ENCODE measurements around the gene PACSIN1.
A peak's percentile ranks its signal among the peaks of the same experiment; 100 is the strongest.

PACSIN1 gene

GRCh38 chr6:34539181-34539580, 73.3 kb downstream of the PACSIN1 start:
- H3K36me3 Mint-ChIP-seq, result no peaks in the 10 kb centered on the region
- no peaks in the 10 kb centered on the region for H3K9me3 Mint-ChIP-seq
- ATAC-seq (ENCODE audit: low read depth), result no peak
- H3K27ac Mint-ChIP-seq, result no peak overlapping the region
- peaks cover 4% of the 10 kb centered on the region for H3K27me3 Mint-ChIP-seq
- H3K4me3 Mint-ChIP-seq, result no peak overlapping the region
- no peaks in the 10 kb centered on the region for H3K4me1 Mint-ChIP-seq
- no peak for DNase-seq (ENCODE audit: low spot score in 2 of 2)

GRCh38 chr6:34540222-34540621, 74.3 kb downstream of the PACSIN1 start:
- no peaks in the 10 kb centered on the region for H3K4me1 Mint-ChIP-seq
- DNase-seq (ENCODE audit: low spot score in 2 of 2), result no peak
- H3K9me3 Mint-ChIP-seq, result no peaks in the 10 kb centered on the region
- ATAC-seq (ENCODE audit: low read depth), result no peak
- peaks cover 4% of the 10 kb centered on the region for H3K27me3 Mint-ChIP-seq
- no peak overlapping the region for H3K27ac Mint-ChIP-seq
- H3K36me3 Mint-ChIP-seq, result no peaks in the 10 kb centered on the region
- H3K4me3 Mint-ChIP-seq, result no peak overlapping the region

- Mint-ChIP-seq H3K4me3 (no peak overlapping the region), H3K27me3 (peaks cover 4% of the 10 kb centered on the region), H3K36me3 (no peaks in the 10 kb centered on the region), H3K4me1 (no peaks in the 10 kb centered on the region), H3K9me3 (no peaks in the 10 kb centered on the region), H3K27ac (no peak overlapping the region)
- no peak for DNase-seq (ENCODE audit: low spot score in 2 of 2)
- ATAC-seq (ENCODE audit: low read depth), result no peak
These were observed 75.0 kb downstream of the PACSIN1 start for GRCh38 chr6:34540841-34541240.

GRCh38 chr6:34543421-34543820, 77.5 kb downstream of the PACSIN1 start:
- H3K4me3 Mint-ChIP-seq, result no peak overlapping the region
- DNase-seq (ENCODE audit: low spot score in 2 of 2), result no peak
- H3K9me3 Mint-ChIP-seq, result no peaks in the 10 kb centered on the region
- no peak overlapping the region for H3K27ac Mint-ChIP-seq
- peaks cover 4% of the 10 kb centered on the region for H3K27me3 Mint-ChIP-seq
- no peaks in the 10 kb centered on the region for H3K4me1 Mint-ChIP-seq
- no peaks in the 10 kb centered on the region for H3K36me3 Mint-ChIP-seq
- ATAC-seq (ENCODE audit: low read depth), result no peak

GRCh38 chr6:34544052-34544604, 78.3 kb downstream of the PACSIN1 start:
- Mint-ChIP-seq H3K9me3 (no peaks in the 10 kb centered on the region), H3K4me3 (no peak overlapping the region), H3K27me3 (peaks cover 4% of the 10 kb centered on the region), H3K4me1 (no peaks in the 10 kb centered on the region), H3K27ac (no peak overlapping the region), H3K36me3 (no peaks in the 10 kb centered on the region)
- ATAC-seq (ENCODE audit: low read depth) (no peak), DNase-seq (ENCODE audit: low spot score in 2 of 2) (no peak)

GRCh38 chr6:34544776-34545471, 79.0 kb downstream of the PACSIN1 start:
- H3K27ac Mint-ChIP-seq, result no peak overlapping the region
- H3K9me3 Mint-ChIP-seq, result no peaks in the 10 kb centered on the region
- H3K27me3 Mint-ChIP-seq, result peaks cover 6% of the 10 kb centered on the region
- no peaks in the 10 kb centered on the region for H3K36me3 Mint-ChIP-seq
- no peak overlapping the region for H3K4me3 Mint-ChIP-seq
- no peak for ATAC-seq (ENCODE audit: low read depth)
- no peaks in the 10 kb centered on the region for H3K4me1 Mint-ChIP-seq
- no peak for DNase-seq (ENCODE audit: low spot score in 2 of 2)

GRCh38 chr6:34546551-34547321, 80.9 kb downstream of the PACSIN1 start:
- Mint-ChIP-seq H3K27ac (no peak overlapping the region), H3K9me3 (no peaks in the 10 kb centered on the region), H3K4me3 (no peak overlapping the region), H3K27me3 (peaks cover 6% of the 10 kb centered on the region), H3K36me3 (no peaks in the 10 kb centered on the region), H3K4me1 (no peaks in the 10 kb centered on the region)
- DNase-seq (ENCODE audit: low spot score in 2 of 2), result no peak
- ATAC-seq (ENCODE audit: low read depth), result no peak

GRCh38 chr6:34547701-34548644, 82.1 kb downstream of the PACSIN1 start:
- no peak overlapping the region for H3K4me3 Mint-ChIP-seq
- no peaks in the 10 kb centered on the region for H3K9me3 Mint-ChIP-seq
- H3K27ac Mint-ChIP-seq, result no peak overlapping the region
- DNase-seq (ENCODE audit: low spot score in 2 of 2) (no peak), ATAC-seq (ENCODE audit: low read depth) (no peak)
- no peaks in the 10 kb centered on the region for H3K4me1 Mint-ChIP-seq
- no peaks in the 10 kb centered on the region for H3K36me3 Mint-ChIP-seq
- peaks cover 13% of the 10 kb centered on the region for H3K27me3 Mint-ChIP-seq

- Mint-ChIP-seq H3K4me3 (no peak overlapping the region), H3K27ac (no peak overlapping the region), H3K4me1 (peaks cover 7% of the 10 kb centered on the region), H3K27me3 (peaks cover 9% of the 10 kb centered on the region), H3K36me3 (no peaks in the 10 kb centered on the region), H3K9me3 (no peaks in the 10 kb centered on the region)
- no peak for ATAC-seq (ENCODE audit: low read depth)
- DNase-seq (ENCODE audit: low spot score in 2 of 2), result no peak
These were observed 83.3 kb downstream of the PACSIN1 start for GRCh38 chr6:34549026-34549803.

- no peak overlapping the region for H3K4me3 Mint-ChIP-seq
These were observed 83.9 kb downstream of the PACSIN1 start for GRCh38 chr6:34549804-34550202.

GRCh38 chr6:34551720-34552119, 85.8 kb downstream of the PACSIN1 start:
- DNase-seq (ENCODE audit: low spot score in 2 of 2), result no peak
- H3K36me3 Mint-ChIP-seq, result no peaks in the 10 kb centered on the region
- H3K27ac Mint-ChIP-seq, result no peak overlapping the region
- H3K4me1 Mint-ChIP-seq, result peaks cover 7% of the 10 kb centered on the region
- no peak for ATAC-seq (ENCODE audit: low read depth)
- H3K9me3 Mint-ChIP-seq, result no peaks in the 10 kb centered on the region
- H3K4me3 Mint-ChIP-seq, result no peak overlapping the region
- peaks cover 9% of the 10 kb centered on the region for H3K27me3 Mint-ChIP-seq

More at GRCh38 chr6:34549804-34550202, 83.9 kb downstream of the PACSIN1 start:
- ATAC-seq (ENCODE audit: low read depth) (no peak), DNase-seq (ENCODE audit: low spot score in 2 of 2) (no peak)
- Mint-ChIP-seq H3K27me3 (peaks cover 9% of the 10 kb centered on the region), H3K9me3 (no peaks in the 10 kb centered on the region), H3K36me3 (no peaks in the 10 kb centered on the region), H3K4me1 (peaks cover 7% of the 10 kb centered on the region), H3K27ac (no peak overlapping the region)

GRCh38 chr6:34552620-34553019, 86.7 kb downstream of the PACSIN1 start:
- H3K9me3 Mint-ChIP-seq, result no peaks in the 10 kb centered on the region
- H3K27me3 Mint-ChIP-seq, result peaks cover 9% of the 10 kb centered on the region
- ATAC-seq (ENCODE audit: low read depth), result no peak
- no peak overlapping the region for H3K4me3 Mint-ChIP-seq
- H3K27ac Mint-ChIP-seq, result no peak overlapping the region
- no peaks in the 10 kb centered on the region for H3K36me3 Mint-ChIP-seq
- peaks cover 7% of the 10 kb centered on the region for H3K4me1 Mint-ChIP-seq
- no peak for DNase-seq (ENCODE audit: low spot score in 2 of 2)

GRCh38 chr6:34553146-34553545, 87.3 kb downstream of the PACSIN1 start:
- DNase-seq (ENCODE audit: low spot score in 2 of 2) (no peak), ATAC-seq (ENCODE audit: low read depth) (no peak)
- no peak overlapping the region for H3K4me3 Mint-ChIP-seq
- H3K36me3 Mint-ChIP-seq, result no peaks in the 10 kb centered on the region
- H3K9me3 Mint-ChIP-seq, result no peaks in the 10 kb centered on the region
- H3K27me3 Mint-ChIP-seq, result peaks cover 9% of the 10 kb centered on the region
- H3K4me1 Mint-ChIP-seq, result peaks cover 7% of the 10 kb centered on the region
- peak overlapping the region; percentile 6 for H3K27ac Mint-ChIP-seq

Data from memory B cell (primary cell).